A549 (cell line): ENCODE results near the gene DNAJB1.

Source experiments
- CBX8 ChIP-seq: fragments of 200-600 bp; sonication (generic); IDR thresholded peaks from 2 replicates; pipeline ENCODE4 v1.6.1; 2016
- TF ChIP-seq, protein P1 (sequence below): fragments of 450-650 bp; IDR thresholded peaks from 2 replicates; pipeline ENCODE4 v1.6.1; 2014; ENCODE audit warnings: antibody characterized with exemption

DNA sequence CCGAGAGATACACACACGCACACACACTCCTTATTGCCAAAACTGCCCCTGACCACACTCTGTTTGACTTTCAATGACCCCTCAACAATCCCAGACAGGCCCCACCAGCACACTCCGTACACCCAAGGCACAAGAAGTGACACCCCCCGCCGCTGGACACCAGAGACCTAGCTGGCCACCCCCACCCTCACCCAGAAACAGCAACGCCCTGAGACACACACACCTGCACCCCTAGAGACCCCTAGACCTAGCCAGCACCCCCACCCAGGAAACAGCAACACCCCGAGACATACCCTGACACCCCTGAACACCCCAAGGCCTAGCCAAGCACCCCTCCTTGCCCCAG lies 41.9 kb downstream of the DNAJB1 start:
- TF ChIP-seq, protein P1, sequence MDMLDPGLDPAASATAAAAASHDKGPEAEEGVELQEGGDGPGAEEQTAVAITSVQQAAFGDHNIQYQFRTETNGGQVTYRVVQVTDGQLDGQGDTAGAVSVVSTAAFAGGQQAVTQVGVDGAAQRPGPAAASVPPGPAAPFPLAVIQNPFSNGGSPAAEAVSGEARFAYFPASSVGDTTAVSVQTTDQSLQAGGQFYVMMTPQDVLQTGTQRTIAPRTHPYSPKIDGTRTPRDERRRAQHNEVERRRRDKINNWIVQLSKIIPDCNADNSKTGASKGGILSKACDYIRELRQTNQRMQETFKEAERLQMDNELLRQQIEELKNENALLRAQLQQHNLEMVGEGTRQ = no peak
- no peak for TF ChIP-seq CBX8
